Common myeloid progenitor, CD34-positive (primary cell): ENCODE measurements around the gene KPNA6.

Experiments used
- CTCF ChIA-PET: fragments of 350-600 bp; sonication (Branson Sonifier 250); formaldehyde crosslinking; loops from one replicate; lab custom pipeline; 2021; ENCODE audit warnings: antibody characterized with exemption; lab: Charles Lee
- POLR2A ChIA-PET: fragments of 350-600 bp; sonication (Branson Sonifier 250); formaldehyde crosslinking; loops from one replicate; lab custom pipeline; 2021; ENCODE audit warnings: antibody characterized with exemption; lab: Charles Lee
- DNase-seq, 3 donors: peaks; one replicate each; pipeline versions ENCODE4 v3.0.0 to v3.0.0-alpha.2; 2013
- H3K27ac ChIP-seq, 2 experiments: 1 replicate in 1 of 2; 2 replicates in 1 of 2; pipeline ENCODE4 v1.7.0; 2013; ENCODE audit warnings: inconsistent platforms in 2 of 2, low read length in 2 of 2, mild to moderate bottlenecking in 2 of 2, low read depth in 1 of 2, moderate library complexity in 1 of 2; ENCODE audit not compliant: severe bottlenecking in 2 of 2, insufficient read depth in 1 of 2, poor library complexity in 1 of 2
- H3K27me3 ChIP-seq, 5 experiments: replicated peaks in 2 of 5; 1 replicate in 3 of 5; 2 replicates in 2 of 5; pipeline versions ENCODE4 v1.6.1 to v1.7.0; 2013; ENCODE audit warnings: low read length in 4 of 5, mild to moderate bottlenecking in 2 of 5, moderate library complexity in 2 of 5, inconsistent platforms in 1 of 5; ENCODE audit not compliant: insufficient read depth in 5 of 5, control insufficient read depth in 4 of 5
- H3K36me3 ChIP-seq, 4 experiments: 1 replicate in 2 of 4; 2 replicates in 2 of 4; pipeline versions ENCODE4 v1.6.1 to v1.7.0; 2013; ENCODE audit warnings: low read length in 3 of 4, control low read depth in 1 of 4, mild to moderate bottlenecking in 1 of 4; ENCODE audit not compliant: control insufficient read depth in 4 of 4, insufficient read depth in 4 of 4
- H3K4me1 ChIP-seq, 4 experiments: 1 replicate in 3 of 4; 2 replicates in 1 of 4; pipeline versions ENCODE4 v1.6.1 to v1.7.1; 2013; ENCODE audit warnings: low read length in 3 of 4, mild to moderate bottlenecking in 3 of 4, control low read depth in 1 of 4, inconsistent platforms in 1 of 4, moderate library complexity in 1 of 4; ENCODE audit not compliant: control insufficient read depth in 4 of 4, insufficient read depth in 4 of 4; ENCODE audit errors: control extremely low read depth in 1 of 4
- H3K4me3 ChIP-seq, 7 experiments: 1 replicate in 4 of 7; 2 replicates in 3 of 7; pipeline versions ENCODE4 v1.5.1 to v1.7.0; 2013; ENCODE audit warnings: mild to moderate bottlenecking in 7 of 7, low read length in 6 of 7, moderate library complexity in 6 of 7, inconsistent platforms in 2 of 7, low read depth in 2 of 7, control low read depth in 1 of 7; ENCODE audit not compliant: insufficient read depth in 4 of 7, control insufficient read depth in 1 of 7; ENCODE audit errors: extremely low read depth in 1 of 7
- H3K9me3 ChIP-seq, 5 experiments: 1 replicate in 4 of 5; 2 replicates in 1 of 5; pipeline versions ENCODE4 v1.6.1 to v1.7.1; 2013; ENCODE audit warnings: low read length in 4 of 5, mild to moderate bottlenecking in 2 of 5, inconsistent platforms in 1 of 5, low read depth in 1 of 5, moderate library complexity in 1 of 5; ENCODE audit not compliant: control insufficient read depth in 4 of 5, insufficient read depth in 2 of 5; ENCODE audit errors: control extremely low read depth in 1 of 5
- WGBS: methylation state at CpG from one replicate; pipeline ENCODE4 v1.1.5; 2013; ENCODE audit not compliant: insufficient coverage; 5-methylcytosine and 5-hydroxymethylcytosine counted together

Gene KPNA6

GRCh38 chr1:32192220-32192948 lies 84.5 kb downstream of the KPNA6 start:
- CTCF ChIA-PET: interaction anchor here (0.9 to 2.2 kb wide), 3 partner anchors 9 to 20 kb away, joined by 3 to 8 read pairs (median 4); partner anchors contain the start of gene CCDC28B
- WGBS: 97% methylated on average over 7 of the region's 8 CpGs
- Histone ChIP-seq H3K4me1 (peaks cover 0 to 16% (median 11%) of the 10 kb centered on the region in 4 experiments), H3K9me3 (no peaks in the 10 kb centered on the region), H3K27me3 (no peaks in the 10 kb centered on the region), H3K36me3 (peaks cover 18 to 97% (median 87%) of the 10 kb centered on the region in 4 experiments), H3K27ac (no peak overlapping the region), H3K4me3 (no peak overlapping the region)
- no peak for DNase-seq
- POLR2A ChIA-PET: interaction anchor here (0.6 to 0.8 kb wide), 2 partner anchors 8 to 25 kb away, joined by 3 read pairs; no protein-coding TSS in a partner anchor

DNA sequence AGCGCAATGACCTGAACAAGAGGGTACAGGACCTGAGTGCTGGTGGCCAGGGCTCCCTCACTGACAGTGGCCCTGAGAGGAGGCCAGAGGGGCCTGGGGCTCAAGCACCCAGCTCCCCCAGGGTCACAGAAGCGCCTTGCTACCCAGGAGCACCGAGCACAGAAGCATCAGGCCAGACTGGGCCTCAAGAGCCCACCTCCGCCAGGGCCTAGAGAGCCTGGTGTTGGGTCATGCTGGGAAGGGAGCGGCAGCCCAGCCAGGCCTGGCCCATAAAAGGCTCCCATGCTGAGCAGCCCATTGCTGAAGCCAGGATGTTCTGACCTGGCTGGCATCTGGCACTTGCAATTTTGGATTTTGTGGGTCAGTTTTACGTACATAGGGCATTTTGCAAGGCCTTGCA lies 87.1 kb downstream of the KPNA6 start:
- Histone ChIP-seq H3K4me1 (peaks cover 0 to 21% (median 14%) of the 10 kb centered on the region in 4 experiments), H3K27ac (no peak overlapping the region), H3K36me3 (peaks cover 9 to 84% (median 73%) of the 10 kb centered on the region in 4 experiments), H3K9me3 (no peaks in the 10 kb centered on the region), H3K27me3 (no peaks in the 10 kb centered on the region), H3K4me3 (no peak overlapping the region)
- ChIA-PET POLR2A (no interaction called here), CTCF (interaction anchor here (0.8 to 8.7 kb wide), 3 partner anchors 21 to 86 kb away, joined by 3 to 48 read pairs (median 4); no protein-coding TSS in a partner anchor)
- 94% methylated on average over 6 of the region's 6 CpGs for WGBS
- no peak for DNase-seq

DNA sequence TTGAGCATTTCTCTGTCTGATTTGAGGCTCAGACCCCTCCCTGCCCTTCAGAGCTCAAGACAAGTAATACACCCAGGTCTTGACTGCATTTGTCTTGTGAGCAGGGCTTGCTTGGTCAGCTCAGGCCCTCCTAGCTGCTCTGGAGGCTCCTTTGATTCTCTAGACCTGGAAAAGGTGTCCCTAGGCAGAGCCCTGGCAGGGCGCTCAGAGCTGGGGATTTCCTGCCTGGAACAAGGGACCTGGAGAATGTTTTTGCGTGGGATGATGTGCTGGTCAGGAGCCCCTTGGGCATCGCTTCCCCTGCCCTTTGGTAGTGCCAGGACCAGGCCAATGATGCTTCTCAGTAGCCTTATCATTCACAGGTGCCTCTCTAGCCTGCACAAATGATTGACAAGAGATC lies 87.7 kb downstream of the KPNA6 start:
- H3K4me1 ChIP-seq: peaks cover 0 to 27% (median 20%) of the 10 kb centered on the region in 4 experiments
- H3K4me3 ChIP-seq: no peak overlapping the region
- DNase-seq: no peak
- no peak overlapping the region for H3K27ac ChIP-seq
- H3K27me3 ChIP-seq: no peaks in the 10 kb centered on the region
- WGBS: 100% methylated on average over 3 of the region's 3 CpGs
- H3K36me3 ChIP-seq: peaks cover 8 to 78% (median 68%) of the 10 kb centered on the region in 4 experiments
- ChIA-PET CTCF (interaction anchor here (0.8 to 8.7 kb wide), 3 partner anchors 20 to 87 kb away, joined by 3 to 48 read pairs (median 4); no protein-coding TSS in a partner anchor), POLR2A (interaction anchor here (0.6 kb wide), 1 partner anchor 19 kb away, joined by 3 read pairs; no protein-coding TSS in a partner anchor)
- no peaks in the 10 kb centered on the region for H3K9me3 ChIP-seq

- H3K27ac ChIP-seq: no peak overlapping the region
- DNase-seq: peak in 2 of 3 donors; percentile 53 to 57
These were observed 88.3 kb downstream of the KPNA6 start for GRCh38 chr1:32195972-32196823.

GRCh38 chr1:32197074-32197473 lies 89.2 kb downstream of the KPNA6 start:
- ChIA-PET POLR2A (interaction anchor here (0.6 kb wide), 1 partner anchor 107 kb away, joined by 3 read pairs; no protein-coding TSS in a partner anchor), CTCF (interaction anchor here (1.2 to 8.7 kb wide), 5 partner anchors 12 to 19 kb away, joined by 3 to 48 read pairs (median 7); partner anchors contain the start of genes DCDC2B and TXLNA)
- H3K36me3 ChIP-seq: peaks cover 6 to 64% (median 55%) of the 10 kb centered on the region in 4 experiments
- no peaks in the 10 kb centered on the region for H3K27me3 ChIP-seq
- no peak for DNase-seq
- WGBS: 80% methylated on average over 1 of the region's 1 CpG
- H3K4me1 ChIP-seq: peaks cover 1 to 42% (median 35%) of the 10 kb centered on the region in 4 experiments
- no peak overlapping the region for H3K4me3 ChIP-seq
- H3K27ac ChIP-seq: no peak overlapping the region
- no peaks in the 10 kb centered on the region for H3K9me3 ChIP-seq

More at GRCh38 chr1:32195972-32196823, 88.3 kb downstream of the KPNA6 start:
- POLR2A ChIA-PET: interaction anchor here (0.6 to 0.7 kb wide), 2 partner anchors 20 to 46 kb away, joined by 3 read pairs; no protein-coding TSS in a partner anchor
- CTCF ChIA-PET: interaction anchor here (1.3 to 8.7 kb wide), 4 partner anchors 11 to 19 kb away, joined by 3 to 48 read pairs (median 8); partner anchors contain the start of gene DCDC2B
- H3K9me3 ChIP-seq: no peaks in the 10 kb centered on the region
- peaks cover 8 to 73% (median 64%) of the 10 kb centered on the region in 4 experiments for H3K36me3 ChIP-seq
- peaks cover 0 to 33% (median 26%) of the 10 kb centered on the region in 4 experiments for H3K4me1 ChIP-seq
- no peak overlapping the region for H3K4me3 ChIP-seq
- H3K27me3 ChIP-seq: no peaks in the 10 kb centered on the region

DNA sequence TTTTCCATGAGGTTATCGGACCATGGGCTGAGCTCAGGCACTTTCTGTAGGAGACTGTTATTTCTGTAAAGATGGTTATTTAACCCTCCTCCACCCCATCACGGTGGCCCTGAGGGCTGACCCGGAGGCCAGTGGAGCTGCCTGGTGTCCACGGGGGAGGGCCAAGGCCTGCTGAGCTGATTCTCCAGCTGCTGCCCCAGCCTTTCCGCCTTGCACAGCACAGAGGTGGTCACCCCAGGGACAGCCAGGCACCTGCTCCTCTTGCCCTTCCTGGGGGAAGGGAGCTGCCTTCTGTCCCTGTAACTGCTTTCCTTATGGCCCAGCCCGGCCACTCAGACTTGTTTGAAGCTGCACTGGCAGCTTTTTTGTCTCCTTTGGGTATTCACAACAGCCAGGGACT lies 90.0 kb downstream of the KPNA6 start:
- ChIA-PET POLR2A (no interaction called here), CTCF (interaction anchor here (0.9 to 8.7 kb wide), 6 partner anchors 11 to 19 kb away, joined by 3 to 48 read pairs (median 5); partner anchors contain the start of genes DCDC2B and TXLNA)
- Histone ChIP-seq H3K27me3 (no peaks in the 10 kb centered on the region), H3K4me1 (peaks cover 3 to 48% (median 40%) of the 10 kb centered on the region in 4 experiments), H3K36me3 (peaks cover 3 to 57% (median 49%) of the 10 kb centered on the region in 4 experiments), H3K27ac (no peak overlapping the region), H3K9me3 (no peaks in the 10 kb centered on the region), H3K4me3 (no peak overlapping the region)
- whole genome bisulfite sequencing: 100% methylated on average over 4 of the region's 6 CpGs
- DNase-seq: no peak
